Peyer's patch (tissue), 4 donors: ENCODE measurements around the gene NDUFA6.

Experiments used
- CTCF ChIP-seq, 6 experiments: fragments of 450-650 bp in 4 of 6; fragments of 200-600 bp in 2 of 6; sonication (generic) in 1 of 6; IDR thresholded peaks; one replicate each; pipeline ENCODE4 v1.5.1; 2017 to 2019; ENCODE audit warnings: antibody characterized with exemption in 6 of 6, mild to moderate bottlenecking in 3 of 6, moderate library complexity in 1 of 6
- POLR2A ChIP-seq, 2 donors: fragments of 450-650 bp; IDR thresholded peaks; one replicate each; pipeline ENCODE4 v1.5.1; 2017; ENCODE audit warnings: antibody characterized with exemption in 2 of 2, mild to moderate bottlenecking in 2 of 2, moderate library complexity in 2 of 2

- TF ChIP-seq POLR2A (IDR thresholded peaks at IDR 0.05): no peak
- no peak for TF ChIP-seq CTCF (IDR thresholded peaks at IDR 0.05)
These were observed 30.1 kb downstream of the NDUFA6 start for GRCh38 chr22:42060489-42060888.
